Activated CD4-positive, alpha-beta T cell treated with anti-CD3 and anti-CD28 coated beads, Interleukin-2, amount 50 U/mL, for 16 hours (primary cell): Measurements from ENCODE around the gene PRKCE.

Experiments used
- DNase-seq: peaks from one replicate; pipeline ENCODE4 v3.0.0-alpha.2; 2020

The PRKCE gene

DNA sequence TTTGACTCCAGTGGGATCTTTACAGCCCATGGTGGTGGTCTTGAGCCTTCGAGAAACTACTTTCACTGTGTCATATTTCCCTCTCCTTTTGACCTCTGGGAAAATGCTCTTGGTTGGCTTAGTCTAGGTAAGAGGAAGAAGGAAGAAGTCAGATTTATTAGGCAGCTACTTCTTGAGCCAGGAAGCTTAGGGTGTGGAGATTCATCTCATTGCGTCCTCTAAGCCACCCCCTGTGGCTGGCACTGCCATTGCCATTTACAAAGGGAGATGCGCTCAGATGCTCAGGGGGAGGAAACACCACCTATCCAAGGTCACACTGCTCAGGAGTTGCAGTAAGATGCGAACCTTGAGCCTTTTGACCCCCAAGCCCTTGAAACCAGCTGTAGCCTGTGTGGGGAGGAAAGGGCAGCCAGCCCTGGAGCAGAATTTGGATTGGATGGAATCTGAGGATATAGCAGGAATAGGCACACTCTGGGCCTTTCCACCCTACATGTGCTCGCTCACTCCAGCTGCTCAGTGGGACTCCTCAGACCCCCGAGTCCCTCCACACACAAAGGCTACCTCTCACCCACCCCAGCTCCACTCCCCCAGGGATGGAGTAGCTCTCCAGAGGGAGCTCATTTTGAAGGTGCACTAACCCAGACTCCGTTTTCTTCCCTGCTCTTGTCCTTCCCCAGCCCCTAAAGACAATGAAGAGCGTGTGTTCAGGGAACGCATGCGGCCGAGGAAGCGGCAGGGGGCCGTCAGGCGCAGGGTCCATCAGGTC, 324.5 kb downstream of the PRKCE start:
- no peak for DNase-seq

DNA sequence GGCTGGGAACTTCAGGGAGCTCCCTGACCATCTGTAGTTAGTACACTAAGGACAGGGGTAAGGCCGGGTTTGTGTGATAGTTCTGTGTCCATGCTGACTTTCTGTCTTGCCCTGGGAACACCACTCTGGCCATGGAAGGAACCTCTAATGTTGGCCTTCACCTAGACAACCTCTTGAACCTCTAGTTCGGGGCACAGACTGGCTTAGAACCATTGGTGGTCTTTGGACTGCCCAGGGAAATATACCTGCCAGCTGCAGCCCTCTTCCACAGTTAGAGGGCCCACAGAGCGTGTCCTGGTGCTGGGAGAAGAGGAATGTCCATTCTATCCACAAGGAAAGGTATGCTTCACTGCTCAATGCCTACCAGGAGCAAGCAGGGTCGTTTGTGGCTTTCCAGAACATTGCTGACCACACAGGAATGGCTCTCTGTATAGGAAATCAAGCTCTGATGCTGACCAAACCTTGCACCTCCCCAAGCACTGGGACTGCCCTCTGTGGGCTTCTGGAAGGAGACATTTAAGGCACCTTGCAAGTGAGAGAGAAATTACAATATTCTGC, 326.9 kb downstream of the PRKCE start:
- DNase-seq: no peak

DNA sequence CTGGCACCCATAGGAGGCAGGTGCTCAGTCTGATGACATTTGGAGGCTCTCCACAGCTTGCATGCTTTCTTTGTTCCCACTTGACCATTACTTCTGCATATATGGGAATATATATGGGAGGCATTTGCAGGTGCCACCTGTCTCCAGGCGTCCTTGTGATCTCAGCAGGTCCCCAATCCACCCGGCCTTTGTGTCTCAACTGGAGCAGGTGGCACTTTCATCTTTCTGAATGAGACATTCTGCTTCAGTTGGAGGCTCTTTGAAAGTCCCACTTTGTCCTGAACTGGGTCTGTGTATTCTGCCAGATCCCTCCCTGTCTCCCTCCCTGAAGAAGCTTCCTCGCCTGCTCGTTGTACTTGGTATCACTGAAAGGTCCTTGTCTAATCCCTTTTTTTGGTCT, 327.6 kb downstream of the PRKCE start:
- no peak for DNase-seq

DNA sequence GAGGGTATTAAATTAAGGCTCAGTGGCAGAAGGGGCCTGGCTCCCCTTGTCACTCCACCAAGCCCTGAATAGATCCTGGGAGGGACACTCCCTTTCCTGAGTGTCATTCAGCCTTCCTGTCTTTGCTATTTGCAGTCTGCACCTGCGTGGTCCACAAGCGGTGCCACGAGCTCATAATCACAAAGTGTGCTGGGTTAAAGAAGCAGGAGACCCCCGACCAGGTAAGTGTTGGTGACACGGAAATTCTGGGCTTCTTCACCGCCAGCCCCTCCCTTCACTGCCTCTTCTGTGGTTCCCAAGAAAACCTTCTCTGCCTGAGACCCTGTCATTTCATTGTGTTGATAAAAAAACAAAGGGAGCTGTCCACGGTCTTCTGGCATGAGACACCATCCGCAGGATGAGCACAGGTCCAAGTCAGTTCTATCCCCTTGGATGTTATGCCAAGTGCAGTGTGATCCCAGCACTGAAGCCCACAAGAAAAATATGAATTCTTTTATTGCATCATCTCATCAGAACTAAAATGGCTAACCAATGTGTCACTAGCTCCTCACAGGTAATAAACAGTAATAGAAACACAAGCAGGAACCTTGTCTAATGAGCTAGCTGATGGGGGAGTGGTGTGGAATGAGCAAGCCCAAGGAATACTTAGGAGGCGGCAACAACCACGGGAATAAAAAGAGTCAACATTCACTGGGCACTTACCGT, 328.8 kb downstream of the PRKCE start:
- no peak for DNase-seq

DNA sequence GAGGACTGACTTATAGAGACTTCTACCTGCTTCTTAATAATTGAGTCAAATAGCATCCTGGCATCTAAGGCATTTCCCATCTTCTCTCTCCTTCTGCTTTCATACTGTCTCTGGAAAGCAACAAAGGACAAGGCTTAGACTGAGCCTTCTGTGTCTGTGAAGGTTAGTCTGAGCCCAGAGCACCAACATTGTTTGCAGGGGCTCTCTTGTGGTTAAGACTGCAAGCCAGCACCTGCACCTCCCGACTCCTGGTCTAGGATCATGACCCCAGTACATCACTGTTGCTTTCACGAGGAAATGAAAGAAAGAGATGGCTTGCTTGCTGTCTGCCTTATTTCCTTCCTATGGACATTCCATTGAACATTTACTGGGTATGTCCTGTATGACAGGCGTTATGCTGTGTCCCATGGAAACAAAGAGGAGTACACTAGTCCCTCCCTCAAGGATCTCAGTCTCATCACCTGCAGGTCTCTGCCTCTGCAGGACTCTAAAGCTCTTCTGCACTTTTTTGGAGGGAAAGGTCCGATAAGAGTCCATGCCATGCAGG, 330.0 kb downstream of the PRKCE start:
- DNase-seq: no peak

DNA sequence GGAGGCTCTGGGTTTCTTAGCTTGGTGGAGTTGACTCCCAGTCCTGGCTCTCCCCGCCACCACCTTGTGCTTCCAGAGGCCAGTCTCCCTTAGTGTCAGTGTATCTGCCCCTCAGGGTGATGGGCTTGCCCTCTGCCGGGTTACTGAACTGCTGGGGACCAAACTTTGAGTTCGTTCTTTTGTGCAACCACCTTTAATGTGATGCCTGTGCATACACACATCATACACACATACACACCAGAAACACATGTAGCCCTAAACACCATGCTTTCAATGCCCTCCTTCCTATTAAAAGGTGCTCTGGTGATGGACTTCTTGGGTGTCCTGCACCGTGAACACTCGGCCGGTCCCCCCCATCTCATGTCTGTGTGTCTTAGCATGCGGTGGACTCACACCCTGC, 330.6 kb downstream of the PRKCE start:
- DNase-seq: no peak

DNA sequence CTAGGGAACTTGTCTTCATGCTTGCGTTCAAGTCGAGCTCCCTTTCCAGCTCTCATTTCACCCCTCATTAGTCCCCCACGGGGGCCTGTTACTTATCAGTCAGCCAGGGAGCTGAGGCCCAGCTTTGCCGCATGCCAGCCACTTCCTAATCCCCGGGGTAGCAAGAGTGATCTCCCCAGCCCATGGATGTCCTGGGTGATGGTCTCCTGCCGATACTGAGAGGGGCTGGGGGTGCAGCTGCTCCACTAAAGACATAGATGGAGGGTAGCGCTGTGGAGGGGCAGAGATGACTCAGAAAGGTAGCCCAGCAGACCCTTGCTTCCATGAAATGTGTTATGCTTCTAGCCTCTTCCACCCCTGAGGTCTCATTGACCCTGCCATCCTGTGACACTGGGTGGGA, 331.7 kb downstream of the PRKCE start:
- DNase-seq: no peak

DNA sequence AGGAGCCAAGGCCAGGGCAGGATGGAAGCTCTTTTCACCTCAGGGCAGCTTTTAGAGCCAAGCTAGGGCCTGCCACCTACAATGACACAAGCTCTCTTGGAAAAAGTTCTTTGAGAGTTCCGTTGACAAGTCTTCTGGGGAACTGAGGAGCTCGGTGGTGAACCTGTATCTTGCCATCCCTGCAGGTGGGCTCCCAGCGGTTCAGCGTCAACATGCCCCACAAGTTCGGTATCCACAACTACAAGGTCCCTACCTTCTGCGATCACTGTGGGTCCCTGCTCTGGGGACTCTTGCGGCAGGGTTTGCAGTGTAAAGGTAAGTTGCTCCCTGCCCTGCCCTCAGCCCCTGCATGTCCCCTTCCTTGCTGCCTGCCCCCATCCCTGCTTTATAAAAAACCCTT, 332.9 kb downstream of the PRKCE start:
- DNase-seq: no peak

DNA sequence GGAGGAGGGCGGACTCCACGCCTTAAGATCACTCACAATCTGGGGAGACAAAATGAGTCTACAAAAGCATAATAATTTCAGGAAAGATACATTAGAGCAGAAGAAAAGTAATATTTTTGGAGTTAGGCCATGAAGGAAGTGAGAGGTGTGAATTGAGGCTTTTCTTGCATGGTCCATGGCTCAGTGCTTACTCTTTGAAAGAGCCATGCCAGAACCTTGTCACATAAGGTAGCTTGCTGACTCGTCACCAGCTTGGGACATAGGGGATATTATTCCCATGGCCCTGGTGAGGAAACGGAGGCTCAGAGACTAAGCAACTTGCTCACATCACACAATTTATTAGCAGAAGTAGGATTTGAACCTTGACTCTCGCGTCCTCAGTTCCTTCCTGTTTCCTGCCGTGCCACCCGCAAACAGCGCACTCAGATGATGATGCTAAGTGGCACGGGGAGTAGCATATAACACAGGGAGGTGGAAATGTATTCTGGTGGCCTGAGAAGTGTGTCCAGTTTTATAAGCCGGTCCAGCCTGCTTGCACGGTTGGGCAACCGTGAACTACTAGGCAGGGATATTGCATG, 333.5 kb downstream of the PRKCE start:
- no peak for DNase-seq

DNA sequence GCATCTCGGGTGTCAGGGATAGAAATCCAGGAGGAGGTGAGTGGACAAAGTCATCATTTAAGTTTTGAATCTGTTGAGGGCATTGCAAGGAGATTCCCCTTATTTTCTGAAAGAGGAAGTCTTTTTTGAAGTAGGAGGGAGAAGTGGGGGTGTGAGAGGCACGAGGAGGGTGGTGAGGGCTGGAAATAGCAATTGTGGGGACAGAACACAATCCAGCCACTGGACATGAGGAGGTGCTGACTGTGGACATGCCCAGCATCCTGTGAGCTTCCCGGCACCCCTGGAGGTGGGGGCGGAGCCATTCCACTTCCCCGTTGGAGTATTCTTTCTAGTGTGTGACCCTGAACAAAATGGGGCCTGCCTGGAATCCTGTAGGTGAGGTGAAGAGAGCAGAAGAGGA, 335.0 kb downstream of the PRKCE start:
- no peak for DNase-seq

DNA sequence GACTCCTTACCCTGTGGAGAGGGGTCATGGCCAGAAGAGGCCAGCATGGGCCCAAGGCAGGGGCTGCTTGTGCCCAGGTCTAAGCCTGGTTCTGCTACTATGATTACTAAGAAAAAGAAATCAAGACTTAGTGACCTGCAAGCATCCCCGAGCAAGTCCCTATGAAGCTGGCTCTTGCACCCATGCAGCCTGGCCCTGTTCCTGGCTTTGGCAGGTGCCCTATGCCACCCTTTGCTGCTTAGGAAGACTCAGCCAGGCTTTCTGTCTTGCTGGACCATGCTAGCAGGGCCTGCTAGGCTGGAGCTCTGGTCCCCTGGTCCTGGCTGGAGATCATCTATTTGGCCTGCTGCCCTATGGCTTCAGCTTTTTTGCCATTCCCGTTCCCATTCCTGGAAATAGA, 336.4 kb downstream of the PRKCE start:
- no peak for DNase-seq

DNA sequence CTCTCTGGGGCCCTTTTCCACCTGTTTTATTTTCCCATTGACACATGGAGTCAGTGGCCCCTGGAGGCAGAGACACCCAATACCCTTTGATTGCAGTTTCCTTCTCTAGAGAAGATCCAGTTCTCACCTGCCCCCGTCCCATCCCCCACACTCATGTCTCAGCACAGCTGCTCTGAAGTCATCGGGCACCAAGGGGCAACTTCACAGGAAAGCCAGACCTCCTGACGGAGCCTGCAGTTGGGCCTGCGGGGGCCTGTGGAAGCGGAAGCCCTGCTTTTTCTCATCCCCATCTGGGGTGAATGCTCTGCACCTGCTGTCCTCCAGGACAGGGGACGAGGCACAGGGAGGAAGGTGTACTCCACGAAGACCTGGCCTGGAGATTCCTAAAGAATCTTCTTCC, 337.4 kb downstream of the PRKCE start:
- no peak for DNase-seq

DNA sequence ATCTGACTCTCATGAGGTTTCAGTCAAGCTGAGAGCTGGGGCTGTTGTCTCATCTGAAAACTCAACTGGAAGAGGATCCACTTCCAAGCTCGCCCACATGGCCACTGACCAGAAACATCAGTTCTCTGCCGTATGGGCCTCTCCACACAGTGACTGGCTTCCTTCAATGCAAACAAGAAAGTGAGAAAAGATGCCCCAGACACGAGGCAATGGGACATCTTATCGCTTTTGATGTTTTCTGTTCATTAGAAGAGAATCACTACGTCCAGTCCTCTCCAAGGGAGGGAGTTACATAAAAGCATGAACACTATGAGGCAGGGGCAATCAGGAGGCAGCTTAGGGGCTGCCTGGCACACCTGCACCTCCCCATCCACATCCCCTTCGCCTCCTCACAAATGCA, 338.7 kb downstream of the PRKCE start:
- no peak for DNase-seq

DNA sequence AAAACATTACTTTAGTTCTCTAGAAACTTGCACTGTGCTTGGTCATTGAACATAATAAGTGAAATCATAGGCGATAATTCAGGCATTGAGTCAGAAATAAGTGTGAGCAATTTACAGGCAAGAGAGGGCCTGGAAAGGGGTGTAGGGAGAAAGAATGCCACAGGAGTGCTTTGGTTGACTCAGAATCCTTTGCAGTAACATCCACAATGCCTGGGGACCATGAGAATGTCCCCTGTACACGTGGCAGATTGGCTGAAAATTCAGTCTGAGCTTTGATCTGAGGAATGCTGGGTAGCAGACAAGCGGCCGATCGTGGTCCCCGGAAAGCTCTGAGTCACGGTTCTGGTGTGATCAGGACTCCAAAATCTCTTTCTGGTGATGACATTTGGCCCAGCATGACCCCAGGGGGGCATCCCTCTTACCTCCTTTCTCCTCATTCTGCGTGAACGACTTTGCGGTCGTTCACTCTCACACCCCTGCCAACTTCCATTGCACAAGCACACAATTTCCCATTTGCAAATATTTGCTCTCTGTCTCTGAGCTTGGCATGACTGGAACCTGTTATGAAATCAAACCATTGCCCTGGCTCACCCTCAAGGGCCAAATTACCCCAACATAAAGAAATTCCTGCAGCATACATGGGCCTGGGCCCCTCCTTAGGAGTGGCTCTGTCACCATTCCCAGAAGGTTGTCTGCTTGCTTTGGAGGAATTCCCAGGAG, 340.7 kb downstream of the PRKCE start:
- DNase-seq: no peak

DNA sequence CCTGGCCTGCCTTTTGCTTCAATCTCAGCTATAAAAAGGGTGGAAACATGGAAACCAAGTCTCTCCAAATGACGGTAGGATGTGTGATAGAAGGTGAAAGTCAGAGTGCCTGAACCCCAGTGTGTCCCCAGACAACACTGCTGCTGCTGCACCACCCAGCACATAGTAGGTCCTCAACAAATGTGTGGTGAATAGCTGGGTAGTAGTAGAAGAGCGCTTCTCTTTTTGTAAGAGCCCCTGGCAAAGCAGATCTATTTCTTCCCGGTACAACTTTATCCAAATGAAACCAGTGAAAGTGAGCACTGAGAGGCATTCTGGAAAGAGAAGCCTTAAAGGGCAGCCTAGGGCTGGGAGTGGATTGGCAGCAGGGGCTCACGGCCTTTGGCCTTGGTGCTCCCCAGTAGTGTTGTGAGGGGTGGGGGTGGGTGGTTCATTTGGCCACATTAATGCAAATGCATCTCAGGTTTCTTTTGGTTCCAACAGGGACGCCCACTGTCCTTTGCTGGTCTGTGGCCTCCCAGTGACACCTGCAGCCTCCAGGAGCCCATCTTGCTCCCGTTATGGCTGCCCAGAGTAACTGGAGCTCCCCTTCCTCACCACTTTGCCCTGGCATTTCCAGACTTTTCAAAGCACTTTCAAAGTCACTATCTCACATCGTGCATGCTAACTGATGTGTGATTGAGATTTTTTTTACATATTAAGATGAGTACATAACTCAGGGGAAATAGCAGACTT, 341.4 kb downstream of the PRKCE start:
- DNase-seq: no peak

DNA sequence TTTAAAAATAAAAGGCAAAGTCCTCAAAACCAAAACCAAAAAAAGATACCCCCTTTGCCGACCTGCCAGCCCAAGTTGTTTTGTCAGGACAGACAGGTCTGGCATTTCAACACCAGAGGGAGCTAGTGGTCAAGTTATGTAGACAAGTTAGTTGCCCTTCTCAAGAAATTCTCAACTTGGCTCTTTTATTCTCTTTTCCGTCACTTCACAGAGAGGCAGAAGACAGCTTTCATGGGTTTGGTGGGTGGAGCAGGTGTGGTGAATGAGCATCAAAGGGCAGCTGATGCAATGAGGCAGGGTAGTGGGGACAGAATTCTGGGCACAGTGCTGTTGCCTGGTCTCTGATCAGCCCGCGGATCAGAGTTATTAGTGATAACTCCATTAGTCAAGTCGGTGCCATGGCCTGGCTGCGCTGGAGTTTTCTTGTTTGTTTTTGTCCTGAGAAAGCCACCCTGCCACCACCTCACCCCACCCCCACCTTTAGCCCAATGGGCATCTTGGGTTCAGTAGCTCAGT, 342.1 kb downstream of the PRKCE start:
- peak; percentile 77 for DNase-seq

DNA sequence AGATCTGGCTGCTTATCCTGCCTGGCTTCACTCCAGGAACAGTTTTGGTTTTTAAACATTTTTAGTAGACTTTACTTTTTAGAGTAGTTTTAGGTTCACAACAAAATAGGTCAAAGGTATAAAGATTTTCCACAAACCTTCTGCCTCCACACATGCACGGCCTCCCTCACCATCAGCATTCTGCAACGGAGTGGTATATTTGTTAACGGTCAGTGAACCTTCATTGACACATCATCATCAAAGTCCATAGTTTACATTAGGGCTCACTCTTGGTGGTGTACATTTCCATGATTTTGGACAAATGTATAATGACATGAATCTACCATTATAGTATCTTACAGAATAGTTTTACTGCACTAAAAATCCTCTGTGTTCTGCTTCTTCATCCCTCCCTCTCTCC, 342.6 kb downstream of the PRKCE start:
- DNase-seq: no peak

DNA sequence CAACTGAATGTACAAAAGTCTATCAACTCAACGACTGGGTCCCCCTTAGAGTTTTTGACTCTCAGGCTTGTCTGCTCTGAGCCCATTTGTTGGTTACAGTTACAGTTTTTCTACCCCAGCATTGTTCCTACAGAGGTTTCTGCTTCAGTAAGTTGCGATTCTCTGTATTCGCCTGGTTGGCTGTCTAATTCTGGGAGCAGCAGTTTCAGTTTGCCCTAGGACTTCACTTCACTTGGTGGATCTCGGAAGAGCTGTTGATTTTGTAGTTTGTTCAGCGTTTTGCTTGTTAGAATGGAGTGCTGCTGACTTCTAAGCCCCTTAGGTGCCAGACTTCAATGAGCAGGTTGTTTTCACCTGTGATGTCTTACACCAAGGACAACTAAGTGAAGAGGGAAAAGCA, 349.2 kb downstream of the PRKCE start:
- no peak for DNase-seq

DNA sequence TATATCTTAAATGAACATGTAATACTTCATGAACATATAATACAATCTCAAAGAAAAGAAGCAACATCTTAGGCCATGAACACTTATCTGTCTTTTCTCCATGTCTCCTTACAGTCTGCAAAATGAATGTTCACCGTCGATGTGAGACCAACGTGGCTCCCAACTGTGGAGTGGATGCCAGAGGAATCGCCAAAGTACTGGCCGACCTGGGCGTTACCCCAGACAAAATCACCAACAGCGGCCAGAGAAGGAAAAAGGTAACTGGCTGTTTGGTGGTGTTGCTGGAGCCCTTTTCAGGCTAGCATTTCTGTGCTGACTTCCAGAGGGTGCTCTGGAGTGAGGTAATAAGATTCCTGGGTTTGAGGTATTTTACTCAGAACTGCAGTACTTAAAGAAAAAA, 349.8 kb downstream of the PRKCE start:
- no peak for DNase-seq

DNA sequence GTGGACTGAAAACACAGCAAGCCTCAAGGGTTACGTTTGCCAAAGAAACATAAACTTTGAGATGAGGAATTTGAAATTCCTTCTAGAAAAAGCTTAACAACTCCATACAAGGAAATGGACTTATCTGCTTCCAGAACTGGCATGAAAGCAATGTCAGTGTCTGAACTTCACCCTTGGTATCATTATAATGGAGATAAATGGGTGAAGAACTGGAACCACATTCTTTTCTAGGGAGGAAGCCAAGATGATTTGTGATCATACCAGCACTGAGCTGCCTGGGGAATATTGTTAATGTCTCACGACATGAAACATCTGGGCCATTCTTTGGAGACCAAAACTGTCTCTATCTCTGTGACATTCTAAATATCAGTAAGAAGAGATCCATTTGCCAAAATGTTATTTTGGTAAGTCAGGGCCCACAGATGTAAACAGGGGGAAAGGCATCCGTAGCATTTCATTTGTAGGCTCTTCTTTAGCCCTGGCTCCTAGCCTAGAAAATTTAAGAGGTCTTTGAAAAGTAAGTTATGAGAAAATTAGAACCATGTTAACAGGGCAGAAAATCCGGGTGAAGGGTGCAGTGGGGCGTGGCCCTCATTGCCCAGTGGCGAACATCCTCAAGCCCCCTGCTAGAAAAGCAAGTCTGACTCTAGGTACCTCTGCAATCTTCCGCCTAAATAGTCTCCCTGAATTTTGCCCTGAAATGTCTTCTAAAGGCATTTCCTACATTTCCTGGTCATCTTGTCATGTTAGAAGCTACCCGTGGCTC, 350.4 kb downstream of the PRKCE start:
- no peak for DNase-seq

DNA sequence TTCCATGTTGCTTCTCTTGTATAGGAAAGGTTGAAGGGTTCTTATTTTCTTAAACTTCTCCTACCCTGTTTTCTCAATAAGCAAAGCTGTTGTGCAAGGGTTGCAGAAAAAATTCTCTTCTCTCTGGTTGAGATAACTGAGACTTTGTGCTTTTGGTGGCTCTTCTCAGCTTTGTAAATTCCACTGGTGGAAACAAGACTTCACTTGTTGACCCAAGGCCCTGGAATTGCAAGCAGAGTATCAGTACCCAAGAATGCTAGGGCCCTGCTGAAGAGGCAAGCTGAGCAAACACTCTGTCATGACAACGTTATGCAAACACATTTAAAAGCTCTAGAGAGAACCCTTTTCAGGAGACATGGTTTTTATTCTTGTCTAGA, 351.0 kb downstream of the PRKCE start:
- DNase-seq: no peak
